HUDEP-2 (cell line): ENCODE measurements around the gene CYFIP1.

Experiments used
- DNase-seq, 76 experiments: peaks; one replicate each; lab custom pipeline; 2025; ENCODE audit not compliant: unreplicated experiment in 76 of 76; lab: John Stamatoyannopoulos, UW

CYFIP1 gene

GRCh38 chr15:22919171-22919570, 61.0 kb downstream of the CYFIP1 start:
- no peak for DNase-seq

GRCh38 chr15:22918596-22919140, 61.5 kb downstream of the CYFIP1 start:
- DNase-seq = no peak

- peak in 2 of 76 experiments; percentile 4 to 9 for DNase-seq
These were observed 62.1 kb downstream of the CYFIP1 start for GRCh38 chr15:22918056-22918455.

GRCh38 chr15:22917556-22917955, 62.6 kb downstream of the CYFIP1 start:
- DNase-seq = no peak

GRCh38 chr15:22916606-22917350, 63.4 kb downstream of the CYFIP1 start:
- DNase-seq = no peak

GRCh38 chr15:22915866-22916515, 64.2 kb downstream of the CYFIP1 start:
- no peak for DNase-seq

GRCh38 chr15:22913646-22914380, 66.4 kb downstream of the CYFIP1 start:
- no peak for DNase-seq

GRCh38 chr15:22912256-22912655, 67.9 kb downstream of the CYFIP1 start:
- DNase-seq = no peak

- no peak for DNase-seq
These were observed 68.9 kb downstream of the CYFIP1 start for GRCh38 chr15:22911306-22911705.

GRCh38 chr15:22908830-22909229, 71.3 kb downstream of the CYFIP1 start:
- DNase-seq = peak in 63 of 76 experiments; percentile 5 to 80 (median 47)

GRCh38 chr15:22907161-22907950, 72.8 kb downstream of the CYFIP1 start:
- DNase-seq = no peak

- no peak for DNase-seq
These were observed 75.4 kb downstream of the CYFIP1 start for GRCh38 chr15:22904736-22905135.

- no peak for DNase-seq
These were observed 76.1 kb downstream of the CYFIP1 start for GRCh38 chr15:22903961-22904534.

- DNase-seq = no peak
These were observed 76.7 kb downstream of the CYFIP1 start for GRCh38 chr15:22903427-22903826.

- DNase-seq = no peak
These were observed 77.2 kb downstream of the CYFIP1 start for GRCh38 chr15:22902981-22903380.

- DNase-seq = no peak
These were observed 77.6 kb downstream of the CYFIP1 start for GRCh38 chr15:22902578-22902977.

- DNase-seq = no peak
These were observed 78.1 kb downstream of the CYFIP1 start for GRCh38 chr15:22902046-22902445.

GRCh38 chr15:22895465-22896190, 84.5 kb downstream of the CYFIP1 start:
- DNase-seq = peak in 13 of 76 experiments; percentile 8 to 60 (median 31)

GRCh38 chr15:22893881-22894280, 86.3 kb downstream of the CYFIP1 start:
- no peak for DNase-seq
